ENCODE results near the gene GPR101. TPM values are rescaled to one million over a fixed set of nuclear protein-coding genes. Genes with fewer than 3 reads are reported as not detected.

Gene GPR101
- total and polyA plus RNA-seq, 12 donors = not detected

DNA sequence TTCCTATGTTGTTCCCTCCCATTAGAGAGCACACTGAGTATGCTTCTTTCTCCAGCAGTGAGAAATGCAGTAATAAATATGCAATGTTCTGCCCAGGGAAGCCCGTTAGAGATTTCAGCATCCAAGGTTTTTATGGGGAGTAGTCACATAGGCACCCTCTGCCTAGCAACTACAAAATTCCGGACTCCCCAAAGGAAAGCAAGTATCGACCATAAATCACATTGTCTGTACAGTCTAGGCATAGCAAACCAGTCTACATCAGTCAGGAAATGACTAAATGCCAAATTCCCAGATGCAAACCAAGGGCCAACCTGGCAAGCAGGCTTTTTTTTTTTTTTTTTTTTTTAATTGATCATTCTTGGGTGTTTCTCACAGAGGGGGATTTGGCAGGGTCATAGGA, 34.8 kb downstream of the GPR101 start:
- TF ChIP-seq, protein P1, sequence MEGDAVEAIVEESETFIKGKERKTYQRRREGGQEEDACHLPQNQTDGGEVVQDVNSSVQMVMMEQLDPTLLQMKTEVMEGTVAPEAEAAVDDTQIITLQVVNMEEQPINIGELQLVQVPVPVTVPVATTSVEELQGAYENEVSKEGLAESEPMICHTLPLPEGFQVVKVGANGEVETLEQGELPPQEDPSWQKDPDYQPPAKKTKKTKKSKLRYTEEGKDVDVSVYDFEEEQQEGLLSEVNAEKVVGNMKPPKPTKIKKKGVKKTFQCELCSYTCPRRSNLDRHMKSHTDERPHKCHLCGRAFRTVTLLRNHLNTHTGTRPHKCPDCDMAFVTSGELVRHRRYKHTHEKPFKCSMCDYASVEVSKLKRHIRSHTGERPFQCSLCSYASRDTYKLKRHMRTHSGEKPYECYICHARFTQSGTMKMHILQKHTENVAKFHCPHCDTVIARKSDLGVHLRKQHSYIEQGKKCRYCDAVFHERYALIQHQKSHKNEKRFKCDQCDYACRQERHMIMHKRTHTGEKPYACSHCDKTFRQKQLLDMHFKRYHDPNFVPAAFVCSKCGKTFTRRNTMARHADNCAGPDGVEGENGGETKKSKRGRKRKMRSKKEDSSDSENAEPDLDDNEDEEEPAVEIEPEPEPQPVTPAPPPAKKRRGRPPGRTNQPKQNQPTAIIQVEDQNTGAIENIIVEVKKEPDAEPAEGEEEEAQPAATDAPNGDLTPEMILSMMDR (IDR thresholded peaks at IDR 0.05) = no peak
- intact Hi-C loops (cut with DNase I) = no loop called here
- 51 to 55% methylated on average over 3 of the region's 3 CpGs for WGBS, 2 donors
- Histone ChIP-seq H3K9me3 (no peaks in the 10 kb centered on the region), H3K4me3 (no peak overlapping the region), H3K27me3 (no peaks in the 10 kb centered on the region), H3K36me3 (no peaks in the 10 kb centered on the region), H3K4me1 (no peaks in the 10 kb centered on the region), H3K27ac (no peak overlapping the region)
- no peak for ATAC-seq
- no peak for DNase-seq

Other genes starting within 250 kb of the GPR101 start
- 100 to 1,000 TPM in 3 of 10 donors, 10 to 100 TPM in 7; 85.7 to 107 (median 91.0) TPM for gene RBMX, start 153.3 kb downstream of the GPR101 start, total RNA-seq
- 10 to 100 TPM; 45.0 to 70.4 TPM for gene RBMX, start 153.3 kb downstream of the GPR101 start, polyA plus RNA-seq

All from heart right ventricle (tissue), 16 donors.